ENCODE measurements around the gene LBX1.

The LBX1 gene

GRCh38 chr10:101224910-101225823 lies 4.1 kb downstream of the LBX1 start:
- no peak for DNase-seq (ENCODE audit: low read depth)

- DNase-seq (ENCODE audit: low read depth), result no peak
Measured at GRCh38 chr10:101224060-101224909, 5.0 kb downstream of the LBX1 start.

GRCh38 chr10:101223274-101224059 lies 5.8 kb downstream of the LBX1 start:
- DNase-seq (ENCODE audit: low read depth), result no peak

- no peak for DNase-seq (ENCODE audit: low read depth)
Measured at GRCh38 chr10:101222683-101223273, 6.5 kb downstream of the LBX1 start.

- no peak for DNase-seq (ENCODE audit: low read depth)
Measured at GRCh38 chr10:101221963-101222531, 7.2 kb downstream of the LBX1 start.

GRCh38 chr10:101221549-101221948 lies 7.7 kb downstream of the LBX1 start:
- DNase-seq (ENCODE audit: low read depth), result no peak

- DNase-seq (ENCODE audit: low read depth), result no peak
Measured at GRCh38 chr10:101219946-101220451, 9.3 kb downstream of the LBX1 start.

- no peak for DNase-seq (ENCODE audit: low read depth)
Measured at GRCh38 chr10:101219139-101219945, 9.9 kb downstream of the LBX1 start.

GRCh38 chr10:101218351-101219138 lies 10.7 kb downstream of the LBX1 start:
- no peak for DNase-seq (ENCODE audit: low read depth)

- DNase-seq (ENCODE audit: low read depth), result no peak
Measured at GRCh38 chr10:101217450-101218281, 11.6 kb downstream of the LBX1 start.

- no peak for DNase-seq (ENCODE audit: low read depth)
Measured at GRCh38 chr10:101217044-101217425, 12.2 kb downstream of the LBX1 start.

- DNase-seq (ENCODE audit: low read depth), result no peak
Measured at GRCh38 chr10:101216207-101217043, 12.8 kb downstream of the LBX1 start.

GRCh38 chr10:101215397-101216206 lies 13.7 kb downstream of the LBX1 start:
- DNase-seq (ENCODE audit: low read depth), result no peak

- DNase-seq (ENCODE audit: low read depth), result peak; percentile 57
Measured at GRCh38 chr10:101214446-101215396, 14.5 kb downstream of the LBX1 start.

- no peak for DNase-seq (ENCODE audit: low read depth)
Measured at GRCh38 chr10:101208543-101208942, 20.7 kb downstream of the LBX1 start.

GRCh38 chr10:101207026-101207425 lies 22.2 kb downstream of the LBX1 start:
- DNase-seq (ENCODE audit: low read depth), result no peak

Data from activated gamma-delta T cell treated with anti-CD3 and anti-CD28 coated beads, Interleukin-2, amount 50 U/mL, for 16 hours (primary cell).